NCI-H128 (cell line): ENCODE measurements around the gene EOMES.

Experiments used
- DNase-seq: peaks from one replicate; lab custom pipeline; 2025; ENCODE audit not compliant: unreplicated experiment; lab: John Stamatoyannopoulos, UW

EOMES gene

GRCh38 chr3:27720899-27721716, 1.0 kb downstream of the EOMES start:
- DNase-seq, result no peak

GRCh38 chr3:27719314-27720003, 2.7 kb downstream of the EOMES start:
- DNase-seq, result no peak

- DNase-seq, result no peak
Measured at GRCh38 chr3:27718459-27718858, 3.7 kb downstream of the EOMES start.

GRCh38 chr3:27717200-27717852, 4.8 kb downstream of the EOMES start:
- no peak for DNase-seq

GRCh38 chr3:27716309-27716708, 5.8 kb downstream of the EOMES start:
- DNase-seq, result no peak

- DNase-seq, result no peak
Measured at GRCh38 chr3:27715863-27716262, 6.3 kb downstream of the EOMES start.

- DNase-seq, result no peak
Measured at GRCh38 chr3:27715454-27715806, 6.7 kb downstream of the EOMES start.

- DNase-seq, result no peak
Measured at GRCh38 chr3:27714692-27715453, 7.2 kb downstream of the EOMES start.

GRCh38 chr3:27714146-27714526, 8.0 kb downstream of the EOMES start:
- DNase-seq, result no peak

GRCh38 chr3:27713435-27714145, 8.5 kb downstream of the EOMES start:
- no peak for DNase-seq

GRCh38 chr3:27713078-27713423, 9.1 kb downstream of the EOMES start:
- no peak for DNase-seq

- DNase-seq, result peak; percentile 52
Measured at GRCh38 chr3:27712136-27713077, 9.7 kb downstream of the EOMES start.

- DNase-seq, result no peak
Measured at GRCh38 chr3:27708250-27708649, 13.9 kb downstream of the EOMES start.

GRCh38 chr3:27699067-27699466, 23.1 kb downstream of the EOMES start:
- no peak for DNase-seq

- no peak for DNase-seq
Measured at GRCh38 chr3:27696906-27697305, 25.2 kb downstream of the EOMES start.

- no peak for DNase-seq
Measured at GRCh38 chr3:27695636-27696035, 26.5 kb downstream of the EOMES start.

GRCh38 chr3:27688053-27688452, 34.1 kb downstream of the EOMES start:
- no peak for DNase-seq

- DNase-seq, result no peak
Measured at GRCh38 chr3:27686642-27687041, 35.5 kb downstream of the EOMES start.

- no peak for DNase-seq
Measured at GRCh38 chr3:27685474-27685873, 36.6 kb downstream of the EOMES start.

GRCh38 chr3:27684302-27684701, 37.8 kb downstream of the EOMES start:
- DNase-seq, result no peak
